Gastroesophageal sphincter (tissue), 4 donors: Measurements from ENCODE around the gene ALK. TPM values are rescaled to one million over a fixed set of nuclear protein-coding genes. Genes with fewer than 3 reads are reported as not detected.

Experiments
- ATAC-seq: fragments of 150-250 bp; one replicate; pipeline ENCODE4 v1.9.1; 2016; ENCODE audit warnings: mild to moderate bottlenecking, moderate library complexity
- H3K27ac ChIP-seq, 4 donors: fragments of 200-600 bp; sonication (generic) in 3 of 4; 1 replicate in 3 of 4; 2 replicates in 1 of 4; pipeline ENCODE4 v1.5.1; 2016 to 2019
- H3K27me3 ChIP-seq: fragments of 200-600 bp; sonication (generic); one replicate; pipeline ENCODE4 v1.5.1; 2019
- H3K36me3 ChIP-seq, 2 donors: fragments of 200-600 bp; sonication (generic); one replicate each; pipeline ENCODE4 v1.5.1; 2019; ENCODE audit warnings: control low read depth in 1 of 2
- H3K4me1 ChIP-seq, 3 donors: fragments of 200-600 bp; sonication (generic); 1 replicate in 2 of 3; 2 replicates in 1 of 3; pipeline ENCODE4 v1.5.1; 2016 to 2019; ENCODE audit warnings: control low read depth in 2 of 3
- H3K4me3 ChIP-seq, 2 donors: fragments of 200-600 bp; sonication (generic); one replicate each; pipeline ENCODE4 v1.5.1; 2019; ENCODE audit warnings: mild to moderate bottlenecking in 1 of 2, moderate library complexity in 1 of 2
- H3K9me3 ChIP-seq, 3 donors: fragments of 200-600 bp; sonication (generic); one replicate each; pipeline ENCODE4 v1.5.1; 2017 to 2019; ENCODE audit warnings: control low read depth in 2 of 3
- CTCF ChIP-seq, 4 experiments: fragments of 200-600 bp in 2 of 4; fragments of 450-650 bp in 2 of 4; sonication (generic) in 1 of 4; IDR thresholded peaks; one replicate each; pipeline ENCODE4 v1.5.1; 2017 to 2019; ENCODE audit warnings: antibody characterized with exemption in 4 of 4, mild to moderate bottlenecking in 2 of 4, moderate library complexity in 2 of 4
- EP300 ChIP-seq: sonication (generic); formaldehyde crosslinking; IDR thresholded peaks from one replicate; pipeline ENCODE4 v1.6.1; 2017; ENCODE audit warnings: antibody characterized with exemption, mild to moderate bottlenecking
- POLR2A ChIP-seq, 2 donors: fragments of 450-650 bp; IDR thresholded peaks; one replicate each; pipeline ENCODE4 v1.6.1; 2017; ENCODE audit warnings: antibody characterized with exemption in 2 of 2, mild to moderate bottlenecking in 2 of 2, moderate library complexity in 1 of 2
- POLR2AphosphoS5 ChIP-seq: sonication (generic); formaldehyde crosslinking; IDR thresholded peaks from one replicate; pipeline ENCODE4 v1.6.1; 2017; ENCODE audit warnings: antibody characterized with exemption
- WGBS, 2 donors: methylation state at CpG; one replicate each; pipeline ENCODE4 v1.1.5; 2018; ENCODE audit warnings: low coverage in 1 of 2; 5-methylcytosine and 5-hydroxymethylcytosine counted together
- total RNA-seq, 4 donors: library from RNA; depleted of rRNA; stranded (reverse); fragments of >200 nt; gene quantifications; one replicate each; pipeline ENCODE4 v1.1.0, GENCODE V29; 2016

Gene ALK
- total RNA-seq, 4 donors from 2014 or later: 0.94 to 1.6 (median 1.1) TPM

- no peak overlapping the region for H3K27ac ChIP-seq
- no peaks in the 10 kb centered on the region for H3K36me3 ChIP-seq
- H3K4me3 ChIP-seq: no peak overlapping the region
- H3K27me3 ChIP-seq: no peaks in the 10 kb centered on the region
- TF ChIP-seq EP300 (no peak), POLR2A (IDR thresholded peaks at IDR 0.05) (no peak), POLR2AphosphoS5 (no peak), CTCF (IDR thresholded peaks at IDR 0.05) (no peak)
- ATAC-seq: no peak
- 40 to 79% methylated on average over 1 to 2 of the region's 2 CpGs for WGBS, 2 donors
- H3K9me3 ChIP-seq: no peaks in the 10 kb centered on the region
- H3K4me1 ChIP-seq: no peaks in the 10 kb centered on the region
These were observed 533.3 kb downstream of the ALK start for GRCh38 chr2:29388071-29388470.

DNA sequence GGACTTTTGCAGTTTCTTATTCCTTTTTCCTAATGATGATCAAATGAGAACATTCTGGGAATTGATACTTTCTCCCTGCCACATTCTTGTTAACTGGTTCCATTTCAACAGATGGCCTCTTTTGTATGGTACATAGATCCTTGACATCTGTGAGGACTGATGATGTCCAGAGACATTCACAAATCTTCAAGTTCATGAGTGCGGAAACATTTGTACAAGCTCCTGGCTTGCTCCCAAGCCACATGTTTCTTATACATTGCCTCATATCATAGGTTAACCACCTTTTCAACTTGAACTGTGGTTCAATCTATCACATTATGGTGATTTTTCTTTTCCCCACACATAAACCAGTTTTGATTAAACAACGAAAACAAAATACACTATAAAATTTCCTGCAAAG, 538.9 kb downstream of the ALK start:
- ATAC-seq: no peak
- 57 to 70% methylated on average over 1 to 2 of the region's 2 CpGs for WGBS, 2 donors
- H3K4me1 ChIP-seq: no peaks in the 10 kb centered on the region
- H3K27me3 ChIP-seq: peaks cover 7% of the 10 kb centered on the region
- no peak overlapping the region for H3K27ac ChIP-seq
- H3K36me3 ChIP-seq: no peaks in the 10 kb centered on the region
- no peaks in the 10 kb centered on the region for H3K9me3 ChIP-seq
- no peak overlapping the region for H3K4me3 ChIP-seq
- TF ChIP-seq POLR2AphosphoS5 (no peak), POLR2A (IDR thresholded peaks at IDR 0.05) (no peak), CTCF (IDR thresholded peaks at IDR 0.05) (no peak), EP300 (no peak)

DNA sequence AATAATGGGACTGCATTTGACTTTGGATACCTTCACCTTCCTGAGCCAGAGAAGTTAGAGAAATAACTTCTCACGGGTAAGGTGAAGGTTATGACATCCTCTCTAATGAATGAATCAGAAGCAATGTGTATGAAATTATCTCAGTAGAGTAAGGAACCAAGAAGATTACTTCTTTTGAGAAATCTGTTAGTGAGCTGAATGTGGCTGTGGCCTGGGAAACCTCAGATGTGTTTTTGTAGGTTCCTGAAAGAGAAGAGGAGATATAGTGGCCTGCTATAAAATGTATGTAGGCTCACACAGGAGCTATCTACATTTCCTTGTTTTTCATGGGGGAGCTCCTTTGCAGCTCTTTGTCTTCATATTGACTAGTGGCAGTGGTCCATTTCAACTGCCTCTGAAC, 543.6 kb downstream of the ALK start:
- Histone ChIP-seq H3K36me3 (no peaks in the 10 kb centered on the region), H3K9me3 (no peaks in the 10 kb centered on the region), H3K27ac (no peak overlapping the region), H3K27me3 (peaks cover 7% of the 10 kb centered on the region), H3K4me3 (no peak overlapping the region), H3K4me1 (no peaks in the 10 kb centered on the region)
- TF ChIP-seq POLR2A (IDR thresholded peaks at IDR 0.05): no peak
- no peak for TF ChIP-seq CTCF (IDR thresholded peaks at IDR 0.05)
- TF ChIP-seq EP300: no peak
- no peak for TF ChIP-seq POLR2AphosphoS5
- ATAC-seq: no peak
- WGBS, 2 donors: 44 to 100% methylated on average over 1 of the region's 1 CpG

GRCh38 chr2:29376541-29376940, 544.8 kb downstream of the ALK start:
- Histone ChIP-seq H3K27ac (no peak overlapping the region), H3K4me1 (no peaks in the 10 kb centered on the region), H3K27me3 (peaks cover 19% of the 10 kb centered on the region), H3K9me3 (no peaks in the 10 kb centered on the region), H3K36me3 (no peaks in the 10 kb centered on the region), H3K4me3 (no peak overlapping the region)
- ATAC-seq: no peak
- TF ChIP-seq CTCF (IDR thresholded peaks at IDR 0.05) (no peak), EP300 (no peak), POLR2A (IDR thresholded peaks at IDR 0.05) (no peak), POLR2AphosphoS5 (no peak)
- 43 to 100% methylated on average over 1 to 2 of the region's 2 CpGs for WGBS, 2 donors

DNA sequence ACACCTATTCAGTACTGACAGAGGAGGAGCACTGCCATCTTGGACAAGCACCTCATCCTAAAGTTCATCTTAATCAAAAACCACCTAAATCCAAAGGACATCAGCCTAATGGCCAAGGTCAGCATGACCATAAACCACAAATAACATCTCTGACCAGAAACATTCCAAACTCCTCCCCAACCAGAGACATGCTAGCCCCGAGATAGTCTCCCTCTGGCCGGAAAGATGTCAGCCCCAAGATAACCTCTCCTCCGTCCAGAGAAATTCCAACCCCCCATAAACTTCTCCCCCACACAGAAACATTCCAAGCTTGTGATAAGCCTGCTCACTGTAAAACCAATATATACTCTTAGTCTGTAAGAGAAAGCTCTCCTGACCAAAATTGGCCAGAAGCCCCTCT, 545.5 kb downstream of the ALK start:
- 30 to 67% methylated on average over 1 to 3 of the region's 3 CpGs for WGBS, 2 donors

More for the DNA sequence above, 545.5 kb downstream of the ALK start:
- no peaks in the 10 kb centered on the region for H3K9me3 ChIP-seq
- H3K27ac ChIP-seq: no peak overlapping the region
- no peaks in the 10 kb centered on the region for H3K4me1 ChIP-seq
- no peaks in the 10 kb centered on the region for H3K36me3 ChIP-seq
- H3K27me3 ChIP-seq: peaks cover 21% of the 10 kb centered on the region
- ATAC-seq: no peak
- no peak for TF ChIP-seq POLR2A (IDR thresholded peaks at IDR 0.05)
- TF ChIP-seq CTCF (IDR thresholded peaks at IDR 0.05): no peak
- no peak for TF ChIP-seq EP300
- no peak for TF ChIP-seq POLR2AphosphoS5
- H3K4me3 ChIP-seq: no peak overlapping the region
